Activated CD4-positive, alpha-beta memory T cell treated with anti-CD3 and anti-CD28 coated beads for 36 hours (primary cell): ENCODE results near the gene RNU6-9. TPM values are rescaled to one million over a fixed set of nuclear protein-coding genes. Genes with fewer than 3 reads are reported as not detected.
"Not testable (repeated sequence)": the region's sequence is repeated elsewhere in the genome, so short reads cannot be mapped to it uniquely, and the experiment has no call there.

Experiments used
- CTCF ChIA-PET: fragments of 350-600 bp; sonication (Branson Sonifier 250); formaldehyde crosslinking; loops from one replicate; lab custom pipeline; 2021; ENCODE audit warnings: antibody characterized with exemption, inconsistent platforms; lab: Charles Lee
- POLR2A ChIA-PET: fragments of 350-600 bp; sonication (Branson Sonifier 250); formaldehyde crosslinking; loops from one replicate; lab custom pipeline; 2021; ENCODE audit warnings: antibody characterized with exemption; lab: Charles Lee
- DNase-seq: peaks from one replicate; pipeline ENCODE4 v3.0.0-alpha.2; 2020
- H3K27ac Mint-ChIP-seq: one replicate; pipeline ENCODE4 v1.8.0; 2021; ENCODE audit warnings: mixed read lengths
- H3K27me3 Mint-ChIP-seq: one replicate; pipeline ENCODE4 v1.8.0; 2021; ENCODE audit warnings: mixed read lengths
- H3K36me3 Mint-ChIP-seq: one replicate; pipeline ENCODE4 v1.8.0; 2021; ENCODE audit warnings: mixed read lengths
- H3K4me1 Mint-ChIP-seq: one replicate; pipeline ENCODE4 v1.8.0; 2021; ENCODE audit warnings: low read depth, mixed read lengths
- H3K4me3 Mint-ChIP-seq: one replicate; pipeline ENCODE4 v1.8.0; 2021; ENCODE audit warnings: mild to moderate bottlenecking, mixed read lengths
- H3K9me3 Mint-ChIP-seq: one replicate; pipeline ENCODE4 v1.8.0; 2021; ENCODE audit warnings: mixed read lengths
- intact Hi-C: fragments of 100-400 bp; cut with micrococcal nuclease; formaldehyde crosslinking; loops from one replicate; pipeline ENCODE4 v1.15.1; 2023
- total RNA-seq, 2 experiments: library from RNA; stranded (reverse); gene quantifications; one replicate each; pipeline ENCODE4 v1.2.3, GENCODE V29; 2021

Gene RNU6-9
- not detected for total RNA-seq

GRCh38 chr19:892894-893689 lies at the start of gene RNU6-9, which contains the start of gene MED16:
Gene RNU6-9, plus strand, starts transcription at chr19:893484.
Gene MED16, minus strand, starts transcription at chr19:893187. Its CDS starts 2,056 bp downstream, at chr19:891131.
- peak within 1 kb of the TSS; percentile 99 for H3K27ac Mint-ChIP-seq
- intact Hi-C loops, result loop anchor here (1.0 to 2.0 kb wide), 3 partner anchors 16 to 96 kb away; partner anchors contain the start of gene PTBP1
- peaks cover 3% of the 10 kb centered on the region for H3K27me3 Mint-ChIP-seq
- CTCF ChIA-PET, result interaction anchor here (0.7 to 1.2 kb wide), 6 partner anchors 30 to 933 kb away, joined by 3 to 5 read pairs (median 4); partner anchors contain the start of gene WDR18
- POLR2A ChIA-PET, result interaction anchor here (0.9 to 2.0 kb wide), 4 partner anchors 9 to 27 kb away, joined by 3 to 7 read pairs (median 5); partner anchors contain the start of gene R3HDM4
- no peaks in the 10 kb centered on the region for H3K9me3 Mint-ChIP-seq
- H3K36me3 Mint-ChIP-seq, result peaks cover 16% of the 10 kb centered on the region
- H3K4me1 Mint-ChIP-seq, result peaks cover 11% of the 10 kb centered on the region
- peak; percentile 93 for DNase-seq
- H3K4me3 Mint-ChIP-seq, result peak within 1 kb of the TSS; percentile 83

- POLR2A ChIA-PET, result no interaction called here
- Mint-ChIP-seq H3K27me3 (peaks cover 35% of the 10 kb centered on the region), H3K9me3 (peaks cover 3% of the 10 kb centered on the region), H3K4me3 (no peak overlapping the region), H3K27ac (no peak overlapping the region), H3K4me1 (peaks cover 3% of the 10 kb centered on the region), H3K36me3 (no peaks in the 10 kb centered on the region)
- intact Hi-C loops, result no loop called here
- CTCF ChIA-PET, result no interaction called here
- DNase-seq, result no peak
Measured at GRCh38 chr19:843836-844545, 49.3 kb upstream of the RNU6-9 start.

- no peak for DNase-seq
- Mint-ChIP-seq H3K36me3 (no peaks in the 10 kb centered on the region), H3K27ac (no peak overlapping the region), H3K27me3 (peaks cover 37% of the 10 kb centered on the region), H3K4me3 (no peak overlapping the region), H3K4me1 (peaks cover 3% of the 10 kb centered on the region), H3K9me3 (peaks cover 3% of the 10 kb centered on the region)
- intact Hi-C loops, result no loop called here
- ChIA-PET CTCF (no interaction called here), POLR2A (no interaction called here)
Measured at GRCh38 chr19:844546-844971, 48.7 kb upstream of the RNU6-9 start.

- Mint-ChIP-seq H3K27ac (no peak overlapping the region), H3K36me3 (no peaks in the 10 kb centered on the region), H3K27me3 (peaks cover 39% of the 10 kb centered on the region), H3K9me3 (peaks cover 3% of the 10 kb centered on the region), H3K4me1 (peaks cover 3% of the 10 kb centered on the region), H3K4me3 (no peak overlapping the region)
- intact Hi-C loops, result no loop called here
- CTCF ChIA-PET, result no interaction called here
- POLR2A ChIA-PET, result no interaction called here
- DNase-seq, result no peak
Measured at GRCh38 chr19:845707-846521, 47.4 kb upstream of the RNU6-9 start.

GRCh38 chr19:848386-848921 lies 44.8 kb upstream of the RNU6-9 start:
- CTCF ChIA-PET, result interaction anchor here (0.7 kb wide), 1 partner anchor 79 kb away, joined by 3 read pairs; no protein-coding TSS in a partner anchor
- intact Hi-C loops, result no loop called here
- Mint-ChIP-seq H3K27me3 (peaks cover 40% of the 10 kb centered on the region), H3K4me3 (no peak overlapping the region), H3K4me1 (peaks cover 3% of the 10 kb centered on the region), H3K9me3 (no peaks in the 10 kb centered on the region), H3K27ac (no peak overlapping the region), H3K36me3 (no peaks in the 10 kb centered on the region)
- no peak for DNase-seq
- POLR2A ChIA-PET, result no interaction called here

- H3K27me3 Mint-ChIP-seq, result peaks cover 39% of the 10 kb centered on the region
- H3K4me3 Mint-ChIP-seq, intact Hi-C loops, DNase-seq, CTCF ChIA-PET, H3K9me3 Mint-ChIP-seq, H3K4me1 Mint-ChIP-seq, POLR2A ChIA-PET, H3K36me3 Mint-ChIP-seq, H3K27ac Mint-ChIP-seq: not testable (repeated sequence)
Measured at GRCh38 chr19:849195-849594, 44.1 kb upstream of the RNU6-9 start.

- no peak for DNase-seq
- Mint-ChIP-seq H3K36me3 (no peaks in the 10 kb centered on the region), H3K4me1 (no peaks in the 10 kb centered on the region), H3K4me3 (no peak overlapping the region), H3K9me3 (no peaks in the 10 kb centered on the region), H3K27me3 (peaks cover 31% of the 10 kb centered on the region), H3K27ac (no peak overlapping the region)
- POLR2A ChIA-PET, result no interaction called here
- CTCF ChIA-PET, result interaction anchor here (0.9 kb wide), 1 partner anchor 150 kb away, joined by 3 read pairs; the partner anchor contains the start of gene GRIN3B
- intact Hi-C loops, result no loop called here
Measured at GRCh38 chr19:850221-850978, 42.9 kb upstream of the RNU6-9 start.

GRCh38 chr19:850979-851335 lies 42.3 kb upstream of the RNU6-9 start:
- intact Hi-C loops, result no loop called here
- Mint-ChIP-seq H3K4me1 (no peaks in the 10 kb centered on the region), H3K27me3 (peaks cover 27% of the 10 kb centered on the region), H3K36me3 (no peaks in the 10 kb centered on the region), H3K9me3 (no peaks in the 10 kb centered on the region), H3K27ac (no peak overlapping the region), H3K4me3 (no peak overlapping the region)
- ChIA-PET POLR2A (no interaction called here), CTCF (interaction anchor here (0.9 kb wide), 1 partner anchor 150 kb away, joined by 3 read pairs; the partner anchor contains the start of gene GRIN3B)
- DNase-seq, result no peak

- DNase-seq, result no peak
- Mint-ChIP-seq H3K36me3 (no peaks in the 10 kb centered on the region), H3K4me3 (no peak within 1 kb of the TSS), H3K27me3 (peaks cover 18% of the 10 kb centered on the region), H3K27ac (no peak within 1 kb of the TSS), H3K4me1 (no peaks in the 10 kb centered on the region), H3K9me3 (no peaks in the 10 kb centered on the region)
- POLR2A ChIA-PET, result no interaction called here
- intact Hi-C loops, result no loop called here
- CTCF ChIA-PET, result no interaction called here
Measured at GRCh38 chr19:852136-853013, 40.9 kb upstream of the RNU6-9 start, which contains the start of gene ELANE. Gene ELANE, plus strand, starts transcription at chr19:852303. Its CDS starts 26 bp downstream, at chr19:852329.

GRCh38 chr19:853014-853585 lies 40.2 kb upstream of the RNU6-9 start:
- no peak overlapping the region for H3K27ac Mint-ChIP-seq
- peaks cover 15% of the 10 kb centered on the region for H3K27me3 Mint-ChIP-seq
- CTCF ChIA-PET, result no interaction called here
- H3K36me3 Mint-ChIP-seq, result no peaks in the 10 kb centered on the region
- intact Hi-C loops, result no loop called here
- POLR2A ChIA-PET, result no interaction called here
- no peaks in the 10 kb centered on the region for H3K4me1 Mint-ChIP-seq
- H3K9me3 Mint-ChIP-seq, result no peaks in the 10 kb centered on the region
- no peak overlapping the region for H3K4me3 Mint-ChIP-seq
- DNase-seq, result no peak
